Measurements from ENCODE around the gene SOX14.

SOX14 gene

DNA sequence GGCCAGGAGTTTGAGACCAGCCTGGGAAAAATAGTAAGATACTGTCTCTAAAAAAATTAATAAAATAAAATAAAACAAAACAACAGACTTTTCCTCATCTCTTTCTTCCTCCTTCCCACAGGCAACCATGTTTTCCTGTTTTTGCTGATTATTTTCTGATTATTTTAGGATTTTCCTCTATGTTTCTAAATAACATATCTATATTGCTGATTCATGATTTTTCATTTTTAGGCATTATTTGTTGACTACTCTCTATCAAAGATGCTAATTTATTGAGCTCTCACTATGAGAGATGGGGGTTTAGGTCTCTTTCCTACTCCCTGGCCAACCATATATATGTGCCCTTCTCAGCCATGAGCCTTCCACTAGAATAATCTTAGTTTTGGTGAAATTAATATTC is 45.4 kb downstream of the SOX14 start:
- TF ChIP-seq, protein P1, sequence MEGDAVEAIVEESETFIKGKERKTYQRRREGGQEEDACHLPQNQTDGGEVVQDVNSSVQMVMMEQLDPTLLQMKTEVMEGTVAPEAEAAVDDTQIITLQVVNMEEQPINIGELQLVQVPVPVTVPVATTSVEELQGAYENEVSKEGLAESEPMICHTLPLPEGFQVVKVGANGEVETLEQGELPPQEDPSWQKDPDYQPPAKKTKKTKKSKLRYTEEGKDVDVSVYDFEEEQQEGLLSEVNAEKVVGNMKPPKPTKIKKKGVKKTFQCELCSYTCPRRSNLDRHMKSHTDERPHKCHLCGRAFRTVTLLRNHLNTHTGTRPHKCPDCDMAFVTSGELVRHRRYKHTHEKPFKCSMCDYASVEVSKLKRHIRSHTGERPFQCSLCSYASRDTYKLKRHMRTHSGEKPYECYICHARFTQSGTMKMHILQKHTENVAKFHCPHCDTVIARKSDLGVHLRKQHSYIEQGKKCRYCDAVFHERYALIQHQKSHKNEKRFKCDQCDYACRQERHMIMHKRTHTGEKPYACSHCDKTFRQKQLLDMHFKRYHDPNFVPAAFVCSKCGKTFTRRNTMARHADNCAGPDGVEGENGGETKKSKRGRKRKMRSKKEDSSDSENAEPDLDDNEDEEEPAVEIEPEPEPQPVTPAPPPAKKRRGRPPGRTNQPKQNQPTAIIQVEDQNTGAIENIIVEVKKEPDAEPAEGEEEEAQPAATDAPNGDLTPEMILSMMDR (IDR thresholded peaks at IDR 0.05; ENCODE audit: low read depth, low read length) = no peak

DNA sequence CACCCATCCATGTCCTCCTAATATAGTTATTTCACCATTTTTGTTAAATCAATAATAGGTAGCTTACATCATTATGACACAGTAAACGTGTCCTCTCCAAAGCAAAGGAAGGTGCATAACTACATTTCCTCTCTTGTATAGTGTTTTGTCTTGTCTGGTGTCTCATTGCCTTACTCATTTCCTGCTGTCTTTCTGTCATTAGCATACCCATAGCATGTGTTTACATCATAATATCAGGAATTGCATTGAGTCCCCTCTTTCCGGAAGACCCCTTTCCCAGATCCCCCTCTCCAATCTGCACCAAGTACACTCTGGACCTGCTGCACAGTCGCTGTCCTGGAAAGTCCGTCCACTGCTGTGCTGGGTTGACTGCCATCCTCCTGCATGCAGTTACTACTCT is 47.9 kb downstream of the SOX14 start:
- H3K4me3 ChIP-seq (ENCODE audit: low read depth, low read length) = no peak overlapping the region

More for the DNA sequence above, 45.4 kb downstream of the SOX14 start:
- no peak overlapping the region for H3K4me3 ChIP-seq (ENCODE audit: low read depth, low read length)

DNA sequence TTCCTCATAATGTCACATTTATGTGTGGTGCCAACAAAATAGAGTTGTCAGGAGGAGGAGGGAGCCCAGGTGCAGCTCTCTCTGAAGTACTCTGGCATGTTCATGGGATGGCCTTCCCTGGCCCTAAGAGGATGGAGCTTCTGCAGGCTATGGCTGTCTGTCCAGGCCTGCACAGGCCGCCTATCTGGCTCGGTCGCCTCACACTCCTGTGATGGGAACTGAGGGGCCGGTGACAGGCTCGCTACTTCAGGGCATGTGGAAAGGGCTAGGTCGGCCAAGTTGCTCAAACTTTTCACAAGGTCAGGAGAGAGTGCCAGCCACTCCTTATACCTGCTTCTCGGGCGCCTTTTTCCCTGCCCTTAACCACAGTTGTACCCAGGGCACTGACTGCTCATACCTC is 51.1 kb downstream of the SOX14 start:
- TF ChIP-seq, protein P1 (IDR thresholded peaks at IDR 0.05; ENCODE audit: low read depth, low read length) = no peak

More for the DNA sequence above, 47.9 kb downstream of the SOX14 start:
- TF ChIP-seq, protein P1 (IDR thresholded peaks at IDR 0.05; ENCODE audit: low read depth, low read length) = no peak

More for the DNA sequence above, 51.1 kb downstream of the SOX14 start:
- H3K4me3 ChIP-seq (ENCODE audit: low read depth, low read length) = no peak overlapping the region
